ENCODE data around the gene KIAA1191. TPM values are rescaled to one million over a fixed set of nuclear protein-coding genes. Genes with fewer than 3 reads are reported as not detected.

The KIAA1191 gene
- total RNA-seq, 1 donor from 2014 or later: 163 TPM

GRCh38 chr5:176405656-176406435 lies 44.3 kb upstream of the KIAA1191 start:
- H3K27me3 Mint-ChIP-seq (ENCODE audit: low read depth, unreplicated experiment): no peaks in the 10 kb centered on the region
- H3K36me3 ChIP-seq (ENCODE audit: insufficient read depth, low read length): peaks cover 2% of the 10 kb centered on the region

GRCh38 chr5:176401281-176402205 lies 40.0 kb upstream of the KIAA1191 start:
- no peaks in the 10 kb centered on the region for H3K79me2 ChIP-seq (ENCODE audit: insufficient read depth, low read length)
- no peak overlapping the region for H3K4me2 ChIP-seq (ENCODE audit: low read length)
- H3K9ac ChIP-seq (ENCODE audit: low read length): no peak overlapping the region
- H3K9me3 ChIP-seq (ENCODE audit: insufficient read depth, low read depth, low read length): no peaks in the 10 kb centered on the region
- H3K27me3 ChIP-seq (ENCODE audit: insufficient read depth, low read length): no peaks in the 10 kb centered on the region
- Mint-ChIP-seq H3K36me3 (ENCODE audit: low read depth, unreplicated experiment) (peaks cover 12% of the 10 kb centered on the region), H3K27ac (ENCODE audit: unreplicated experiment) (no peak overlapping the region), H3K27me3 (ENCODE audit: low read depth, unreplicated experiment) (no peaks in the 10 kb centered on the region), H3K4me1 (ENCODE audit: low read depth, unreplicated experiment) (peaks cover 4% of the 10 kb centered on the region), H3K4me3 (ENCODE audit: unreplicated experiment) (no peak overlapping the region), H3K9me3 (ENCODE audit: unreplicated experiment) (no peaks in the 10 kb centered on the region)
- no peak for FAIRE-seq
- TF ChIP-seq CTCF (IDR thresholded peaks at IDR 0.05; ENCODE audit: insufficient read depth, low read depth, low read length) (no peak), EZH2 (IDR thresholded peaks at IDR 0.05; ENCODE audit: insufficient read depth, low read length) (no peak)
- H4K20me1 ChIP-seq (ENCODE audit: insufficient read depth, low read length): no peaks in the 10 kb centered on the region
- H3K27ac ChIP-seq (ENCODE audit: low read depth, low read length): no peak overlapping the region
- H3K4me1 ChIP-seq (ENCODE audit: insufficient read depth, low read length): no peaks in the 10 kb centered on the region
- no peak for DNase-seq (ENCODE audit: low read depth)
- no peak overlapping the region for H2AFZ ChIP-seq (ENCODE audit: low read depth, low read length)
- no peaks in the 10 kb centered on the region for H3K36me3 ChIP-seq (ENCODE audit: insufficient read depth, low read length)
- no peak overlapping the region for H3K4me3 ChIP-seq (ENCODE audit: insufficient read depth, low read depth, low read length)

More at GRCh38 chr5:176405656-176406435, 44.3 kb upstream of the KIAA1191 start:
- Mint-ChIP-seq H3K4me1 (ENCODE audit: low read depth, unreplicated experiment) (peaks cover 3% of the 10 kb centered on the region), H3K9me3 (ENCODE audit: unreplicated experiment) (no peaks in the 10 kb centered on the region), H3K36me3 (ENCODE audit: low read depth, unreplicated experiment) (peaks cover 20% of the 10 kb centered on the region), H3K27ac (ENCODE audit: unreplicated experiment) (no peak overlapping the region), H3K4me3 (ENCODE audit: unreplicated experiment) (no peak overlapping the region)
- H3K4me1 ChIP-seq (ENCODE audit: insufficient read depth, low read length): no peaks in the 10 kb centered on the region
- no peak for FAIRE-seq
- no peak for TF ChIP-seq EZH2 (IDR thresholded peaks at IDR 0.05; ENCODE audit: insufficient read depth, low read length)
- TF ChIP-seq CTCF (IDR thresholded peaks at IDR 0.05; ENCODE audit: insufficient read depth, low read depth, low read length): no peak
- peaks cover 11% of the 10 kb centered on the region for H4K20me1 ChIP-seq (ENCODE audit: insufficient read depth, low read length)
- no peak for DNase-seq (ENCODE audit: low read depth)
- no peaks in the 10 kb centered on the region for H3K27me3 ChIP-seq (ENCODE audit: insufficient read depth, low read length)
- no peaks in the 10 kb centered on the region for H3K79me2 ChIP-seq (ENCODE audit: insufficient read depth, low read length)
- H3K4me3 ChIP-seq (ENCODE audit: insufficient read depth, low read depth, low read length): no peak overlapping the region
- no peak overlapping the region for H3K27ac ChIP-seq (ENCODE audit: low read depth, low read length)
- no peak overlapping the region for H2AFZ ChIP-seq (ENCODE audit: low read depth, low read length)
- no peak overlapping the region for H3K4me2 ChIP-seq (ENCODE audit: low read length)
- no peak overlapping the region for H3K9ac ChIP-seq (ENCODE audit: low read length)
- no peaks in the 10 kb centered on the region for H3K9me3 ChIP-seq (ENCODE audit: insufficient read depth, low read depth, low read length)
